Suppressor macrophage (primary cell): Measurements from ENCODE around the gene UBA52.
"Not testable (repeated sequence)": the region's sequence is repeated elsewhere in the genome, so short reads cannot be mapped to it uniquely, and the experiment has no call there.

ENCODE experiments used
- DNase-seq, 4 experiments: peaks; one replicate each; pipeline ENCODE4 v3.0.0-alpha.2; 2020 to 2022

The UBA52 gene

DNA sequence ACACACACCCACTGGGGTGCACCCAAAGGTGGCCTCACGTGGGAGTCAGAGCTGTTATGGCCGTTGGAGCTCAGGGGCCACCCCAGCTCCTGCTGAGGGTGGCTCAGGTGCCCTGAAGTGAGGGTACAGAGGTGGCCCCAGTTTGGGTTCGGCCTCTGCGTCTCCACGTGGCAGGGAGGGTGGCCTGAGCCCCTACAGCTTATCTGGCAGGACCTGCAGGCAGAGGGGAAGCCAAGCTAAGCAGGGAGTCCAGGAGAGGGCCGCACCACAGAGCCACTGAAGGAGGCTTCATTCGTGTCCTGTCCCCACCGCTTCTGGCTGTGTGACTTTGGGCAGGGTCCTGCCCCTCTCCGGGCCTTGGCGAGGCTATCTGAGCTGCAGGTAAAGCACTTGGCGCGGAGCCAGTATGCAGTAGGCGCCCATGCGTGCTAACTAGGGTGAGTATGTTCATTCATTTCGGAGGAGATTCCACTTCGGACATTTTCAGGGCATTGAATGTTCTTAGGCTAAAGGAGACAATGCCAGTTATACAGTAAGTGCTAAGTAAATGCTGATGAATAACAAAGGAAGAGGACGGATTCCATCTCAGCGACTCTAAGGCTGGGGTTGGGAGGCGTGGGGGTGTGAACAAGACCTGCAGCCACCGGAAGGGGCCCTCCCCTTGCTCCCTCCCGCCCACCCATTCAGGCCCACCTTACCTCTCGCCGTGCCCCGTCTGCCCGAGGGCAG lies 21.9 kb downstream of the UBA52 start:
- no peak for DNase-seq

DNA sequence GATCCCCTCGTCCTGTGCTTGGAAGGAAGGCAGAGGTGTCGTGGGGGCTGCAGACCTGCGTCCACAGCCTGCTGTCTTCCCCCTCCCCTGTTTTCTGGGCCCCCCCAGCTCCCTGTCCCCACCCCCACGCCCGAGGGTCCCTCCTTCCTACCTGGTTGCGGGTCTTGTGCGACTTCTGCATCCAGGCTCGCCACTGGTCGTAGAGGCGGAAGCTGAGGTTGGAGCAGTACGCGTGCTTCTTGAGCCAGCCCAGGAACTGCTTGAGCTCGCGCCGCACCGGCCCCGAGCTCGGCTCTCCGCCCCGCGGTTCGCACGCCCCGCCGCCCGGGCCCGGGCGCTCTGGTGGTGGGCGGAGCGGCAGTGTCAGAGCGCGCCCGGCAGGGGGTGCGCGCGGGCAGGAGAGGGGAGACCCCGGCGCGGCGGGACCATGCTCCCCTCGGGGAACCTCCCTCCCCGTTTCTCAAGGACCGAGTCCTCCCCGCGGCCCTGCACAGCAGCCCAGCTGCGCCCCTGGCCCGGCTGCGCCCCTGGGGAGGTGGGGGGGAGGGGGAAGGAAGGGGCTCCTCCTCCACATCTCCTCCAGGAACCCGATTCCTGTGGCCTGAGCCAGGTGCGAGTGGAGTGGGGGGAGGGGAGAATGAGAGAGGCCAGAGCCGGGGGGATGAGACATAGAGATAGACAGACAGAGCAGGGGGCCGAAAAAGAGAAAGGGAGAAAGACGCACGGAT lies 22.6 kb downstream of the UBA52 start:
- DNase-seq = peak; percentile 85 to 93 (median 87)

DNA sequence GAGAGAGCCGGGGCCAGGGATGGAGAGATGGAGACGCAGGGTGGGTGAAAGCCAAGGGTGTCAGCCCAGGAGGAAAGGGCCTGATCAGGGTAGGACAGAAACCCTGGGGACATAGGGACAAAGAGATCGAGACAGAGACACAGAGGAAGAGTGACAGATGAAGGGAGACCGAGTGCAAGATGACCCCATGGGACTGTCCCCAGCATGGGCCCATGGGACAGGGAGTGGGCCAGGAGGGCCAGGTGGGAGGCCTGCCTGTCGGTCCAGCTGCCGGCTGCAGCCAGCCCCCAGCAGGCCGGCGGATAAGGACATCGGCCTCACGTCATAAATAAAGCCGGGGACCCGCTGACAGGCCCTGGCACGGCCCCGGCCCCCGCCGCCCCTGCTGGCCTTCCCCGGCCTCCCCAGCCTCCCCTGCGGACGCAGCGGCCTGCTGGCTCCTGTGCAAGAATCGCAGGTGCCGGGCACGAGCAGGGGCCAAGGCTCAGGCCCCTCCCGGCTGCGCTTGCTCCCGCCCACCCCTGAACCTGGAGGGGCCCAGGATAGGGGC lies 23.2 kb downstream of the UBA52 start:
- no peak for DNase-seq

DNA sequence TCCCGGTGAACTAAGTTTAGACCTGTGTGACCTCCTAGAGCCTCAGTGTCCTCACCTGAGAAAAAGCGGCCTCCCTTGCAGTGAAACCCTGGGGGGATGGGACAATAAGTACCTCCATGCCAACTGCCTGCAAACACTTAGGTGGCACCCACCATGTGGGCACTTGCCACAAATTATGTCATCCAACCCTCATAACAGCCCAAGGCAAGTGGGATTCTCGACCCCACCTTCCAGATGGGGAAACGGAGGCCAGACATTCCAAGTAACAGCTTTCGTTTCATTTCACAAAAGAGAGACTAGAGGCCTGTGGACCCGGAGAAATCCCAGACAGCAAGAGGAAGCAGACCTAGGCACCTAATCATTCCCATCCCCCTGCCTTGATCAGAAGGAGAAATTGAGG lies 23.8 kb downstream of the UBA52 start:
- no peak for DNase-seq

DNA sequence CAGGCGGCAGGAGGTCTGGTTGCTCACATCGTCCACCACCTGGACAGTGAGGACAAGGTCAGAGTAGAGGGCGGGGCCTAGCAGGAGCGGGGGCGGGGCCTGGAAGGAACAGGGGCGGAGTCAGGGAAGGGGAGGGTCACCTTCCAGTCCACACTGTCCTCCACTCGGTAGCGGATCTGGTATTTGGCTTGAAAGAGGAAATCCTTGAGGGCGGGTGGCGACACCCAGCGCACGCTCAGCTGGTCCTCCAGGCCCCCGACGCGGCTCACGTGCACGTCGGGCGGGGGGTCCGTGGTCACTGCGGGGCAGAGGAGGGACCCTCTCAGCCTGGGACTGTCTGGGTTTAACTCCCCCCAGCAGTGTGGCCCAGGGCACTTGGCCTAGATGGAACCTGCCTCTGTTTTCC lies 25.1 kb downstream of the UBA52 start:
- peak; percentile 70 to 86 (median 82) for DNase-seq

DNA sequence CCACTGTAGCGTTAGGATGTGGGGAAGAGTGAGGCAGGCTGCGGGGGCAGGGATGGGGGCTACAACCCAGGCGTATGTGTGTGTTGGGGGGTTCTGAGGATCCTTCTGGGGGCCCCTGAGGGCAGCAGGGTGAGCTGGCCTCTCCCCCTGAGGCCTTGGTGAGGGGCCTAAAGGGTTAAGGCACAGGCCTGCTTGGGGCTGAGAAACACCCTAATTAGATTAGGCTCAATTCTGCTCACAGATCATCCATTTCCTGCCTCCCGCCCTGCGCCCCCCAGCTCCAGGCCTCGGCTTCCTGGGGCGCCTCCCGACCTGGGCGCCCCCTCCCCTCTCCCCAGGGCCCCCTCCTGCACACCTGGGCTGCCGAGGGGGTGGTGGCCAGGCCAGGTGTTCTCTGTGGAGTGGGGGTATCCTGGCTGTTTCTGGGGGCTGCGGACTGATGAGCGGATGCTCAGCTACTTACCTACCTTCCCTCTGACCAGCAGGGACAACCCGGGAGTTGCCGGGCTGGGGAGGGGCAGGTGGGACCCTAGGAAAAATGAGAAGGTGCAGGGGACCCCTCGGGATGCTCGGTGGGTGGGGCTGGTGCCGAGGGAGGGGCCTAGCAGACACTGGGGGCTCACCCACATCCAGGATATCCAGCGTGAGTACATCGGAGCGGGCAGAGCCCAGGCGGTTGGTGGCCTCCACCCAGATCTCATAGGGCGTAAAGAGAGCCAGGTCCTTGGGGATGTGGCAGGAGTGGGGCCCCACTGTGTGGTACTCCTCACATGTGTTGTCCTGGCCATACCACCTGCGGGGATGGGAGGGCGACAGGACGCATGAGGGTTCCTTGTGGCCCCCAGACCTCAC lies 26.4 kb downstream of the UBA52 start:
- DNase-seq = no peak

DNA sequence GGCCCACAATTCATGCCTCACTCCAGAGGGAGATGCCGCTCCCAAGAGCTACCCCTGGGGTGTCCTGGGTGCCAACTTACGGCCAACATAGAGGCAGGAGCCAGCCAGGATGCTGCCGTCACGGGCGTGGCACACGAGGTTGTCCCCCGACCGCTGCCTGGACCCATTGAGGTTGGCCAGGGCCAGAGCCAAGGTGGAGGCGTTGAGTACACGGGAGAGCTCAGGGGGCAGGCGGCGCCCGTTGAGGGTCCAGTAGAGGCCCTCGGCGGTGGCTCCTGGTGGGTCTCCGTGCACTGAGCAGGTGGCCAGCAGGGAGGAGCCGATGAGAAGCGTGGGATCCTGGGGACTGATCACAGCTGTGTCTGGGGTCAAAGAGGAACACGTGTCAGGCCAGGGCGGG lies 27.8 kb downstream of the UBA52 start:
- DNase-seq = no peak

DNA sequence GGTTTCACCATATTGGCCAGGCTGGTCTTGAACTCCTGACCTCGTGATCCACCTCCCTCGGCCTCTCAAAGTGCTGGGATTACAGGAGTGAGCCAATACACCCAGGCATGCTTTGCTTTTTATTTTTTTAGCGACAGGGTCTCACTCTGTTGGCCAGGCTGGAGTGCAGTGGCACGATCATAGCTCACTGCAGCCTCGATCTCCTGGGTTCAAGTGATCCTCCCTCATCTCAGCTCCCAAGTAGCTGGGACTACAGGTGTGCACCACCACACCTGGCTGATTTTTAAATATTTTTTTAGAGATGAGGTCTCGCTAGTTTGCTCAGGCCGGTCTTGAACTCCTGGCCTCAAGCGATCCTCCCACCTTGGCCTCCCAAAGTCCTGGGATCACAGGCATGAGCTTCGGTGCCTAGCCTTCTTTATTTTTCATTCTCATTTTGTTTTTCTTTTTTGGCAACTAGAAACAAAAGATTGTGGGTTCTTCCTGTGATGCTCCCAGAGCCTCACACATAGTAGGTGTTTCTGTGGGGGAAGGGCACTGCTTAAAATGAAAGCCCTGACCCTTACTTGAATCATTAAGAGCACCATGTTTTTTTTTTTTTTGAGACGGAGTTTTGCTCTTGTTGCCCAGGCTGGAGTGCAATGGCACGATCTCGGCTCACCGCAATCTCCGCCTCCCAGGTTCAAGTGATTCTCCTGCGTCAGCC lies 29.2 kb downstream of the UBA52 start:
- DNase-seq = not testable (repeated sequence)

DNA sequence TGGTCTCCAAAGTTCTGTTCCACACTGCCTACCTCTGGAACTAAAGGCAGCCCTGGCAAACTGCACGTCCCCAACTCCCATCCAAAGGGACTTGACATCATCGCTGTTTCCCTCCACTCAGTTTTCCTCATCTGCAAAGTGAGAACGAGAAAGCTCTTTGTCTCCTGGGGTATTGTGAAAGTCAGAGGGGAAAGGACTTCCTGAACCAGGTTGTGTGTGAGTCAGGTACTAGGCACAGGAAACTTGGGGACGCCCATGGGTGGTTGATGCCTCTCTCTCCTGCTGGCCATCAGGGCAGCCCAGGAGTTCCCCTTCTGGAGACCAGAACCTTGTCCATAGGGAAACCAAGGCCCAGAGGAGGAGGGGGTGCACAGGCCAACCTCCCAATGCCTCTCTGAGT lies 30.2 kb downstream of the UBA52 start:
- DNase-seq = no peak

DNA sequence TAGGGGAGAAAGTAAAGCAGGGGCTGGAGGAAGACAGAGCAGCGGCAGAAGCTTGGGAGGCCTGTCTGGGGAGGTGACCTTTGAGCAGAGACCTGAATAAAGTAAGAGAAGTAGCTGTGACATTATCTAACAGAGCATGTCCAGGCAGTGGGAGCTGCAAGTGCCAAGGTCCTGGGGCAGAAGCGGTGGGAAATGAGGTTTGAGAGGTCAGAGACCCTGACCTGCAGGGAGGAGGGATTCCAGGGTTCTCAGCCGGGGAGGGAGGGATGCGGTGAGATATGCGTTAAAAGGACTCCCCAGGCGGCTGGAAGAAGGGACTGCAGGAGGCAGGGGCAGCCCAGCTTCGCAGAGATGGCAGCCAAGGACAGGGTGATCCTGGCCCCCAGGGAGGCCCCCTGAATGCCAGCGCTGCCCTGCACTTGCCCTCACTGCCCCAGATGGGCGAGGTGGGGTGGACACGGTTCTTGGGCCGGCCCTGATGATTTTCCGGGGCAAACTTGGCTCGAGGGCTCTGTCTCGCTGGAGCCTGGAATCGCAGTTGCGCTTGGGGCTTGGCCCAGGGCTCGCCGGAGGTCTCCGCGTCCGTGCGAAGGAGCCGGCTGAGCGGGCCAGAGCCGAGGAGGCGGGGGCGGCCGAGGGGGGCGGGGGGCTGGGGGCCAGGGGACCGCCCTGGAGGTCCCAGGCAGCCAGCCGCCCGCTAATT lies 31.7 kb downstream of the UBA52 start:
- DNase-seq = peak in 3 of 4 experiments; percentile 26 to 59 (median 39)

DNA sequence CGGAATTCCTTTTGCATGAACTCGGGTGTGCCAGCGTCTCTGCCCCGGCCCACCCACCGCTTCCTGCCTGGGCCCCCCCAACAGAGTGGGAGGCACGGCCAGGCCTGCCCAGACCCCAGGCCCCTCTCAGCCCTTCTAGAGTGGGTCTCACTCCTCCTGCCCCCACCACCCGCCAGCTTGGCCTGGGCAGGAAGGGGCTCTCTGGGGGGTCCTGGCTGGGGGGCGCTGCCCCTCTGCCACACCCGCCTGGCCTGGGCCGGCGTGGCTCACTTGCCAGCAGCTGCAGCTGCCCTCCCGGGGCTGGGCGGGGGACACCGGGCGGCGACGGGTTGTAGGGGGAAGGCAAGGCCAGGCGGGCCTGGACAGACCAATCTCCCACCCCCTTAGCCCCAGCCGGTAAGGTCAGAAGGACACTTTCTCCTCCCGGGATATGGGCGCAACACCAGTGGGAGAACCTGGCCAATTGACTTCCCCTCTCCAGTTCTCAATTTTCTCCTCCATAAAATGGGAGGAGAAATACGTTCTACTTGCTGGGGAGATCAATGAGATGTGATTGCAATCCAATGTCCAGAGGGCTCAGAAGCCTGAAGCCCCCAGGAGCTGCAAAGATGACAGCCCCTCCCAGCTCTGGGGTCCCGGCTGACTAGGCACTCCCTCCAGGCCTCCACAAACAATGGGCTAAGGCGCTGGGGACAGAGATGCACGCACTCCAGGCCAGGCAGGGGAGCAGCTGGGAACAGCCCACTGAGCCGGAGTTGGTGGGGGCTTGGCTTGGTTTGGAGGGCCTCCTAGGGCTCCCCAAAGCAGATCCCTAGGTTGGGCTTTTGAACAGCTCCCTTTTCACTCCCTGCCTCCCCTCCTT lies 32.5 kb downstream of the UBA52 start:
- no peak for DNase-seq

DNA sequence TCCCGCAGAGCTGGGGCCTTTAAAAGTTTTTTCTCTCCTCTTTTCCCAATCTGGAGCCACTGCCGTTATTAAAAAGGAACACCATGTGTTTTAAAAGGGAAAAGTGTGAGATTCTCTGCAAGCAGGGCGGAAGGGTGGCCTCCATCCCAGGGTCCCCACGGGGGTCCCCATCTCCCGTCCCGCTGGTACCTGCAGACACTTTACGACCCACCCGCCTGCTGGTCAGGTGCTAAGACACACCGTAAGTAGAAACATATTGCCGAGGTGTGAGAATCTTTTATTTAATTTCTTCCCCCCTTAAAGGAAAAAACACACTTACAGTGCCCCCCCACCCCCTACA lies 33.1 kb downstream of the UBA52 start:
- no peak for DNase-seq

DNA sequence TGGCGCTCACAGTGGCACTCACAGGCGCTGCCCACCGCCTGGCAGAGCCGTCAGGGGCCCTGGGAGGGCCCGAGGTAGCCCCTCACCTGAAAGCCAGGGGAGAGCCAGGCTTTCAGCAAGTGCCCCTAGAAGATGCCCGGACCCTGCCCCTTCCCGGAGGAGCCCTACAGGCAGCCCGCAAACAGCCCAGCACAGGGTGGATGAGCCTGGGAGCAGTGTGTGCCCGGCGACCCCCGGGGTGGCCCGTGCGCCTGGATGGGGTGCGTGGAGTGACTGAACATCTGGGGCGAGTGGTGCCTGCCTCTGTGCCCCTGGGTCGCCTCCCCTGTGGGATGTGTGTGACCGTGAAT lies 33.5 kb downstream of the UBA52 start:
- DNase-seq = no peak

DNA sequence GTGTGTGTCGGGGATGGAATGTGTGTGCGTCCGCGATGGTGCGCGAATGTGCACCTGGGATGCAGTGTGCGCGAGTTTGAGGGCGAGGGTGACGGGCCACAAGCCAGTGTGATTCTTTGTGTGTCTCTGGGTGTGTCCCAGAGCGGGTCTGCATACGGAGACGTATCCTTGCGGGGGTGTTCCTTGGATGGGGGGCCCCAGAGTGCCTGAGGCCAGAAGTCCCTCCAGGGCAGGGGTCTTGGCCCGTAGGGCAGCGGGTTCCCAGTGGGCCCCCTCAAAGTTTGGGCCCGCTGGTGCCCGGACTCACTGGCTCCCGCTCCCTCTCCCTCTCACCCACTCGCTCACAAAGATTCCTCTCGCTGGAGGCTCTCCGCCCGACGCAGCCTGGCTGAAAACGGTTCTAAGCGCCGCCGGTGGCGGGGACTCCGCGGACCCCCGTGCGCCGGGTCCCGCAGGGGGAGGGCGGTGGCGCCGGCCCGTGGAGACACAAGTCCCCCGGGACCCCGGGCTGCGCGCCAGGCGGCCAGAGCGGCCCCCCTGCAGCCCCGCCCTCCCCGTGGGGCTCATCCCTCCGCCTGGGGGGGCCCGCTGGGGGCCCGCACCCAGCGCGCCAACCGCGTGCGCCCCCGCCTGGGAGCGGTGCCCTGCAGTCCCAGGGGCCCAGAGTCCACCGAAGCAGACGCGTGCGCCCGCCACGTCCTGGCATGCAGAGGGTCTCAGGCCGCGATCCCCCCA lies 34.1 kb downstream of the UBA52 start:
- DNase-seq = no peak

DNA sequence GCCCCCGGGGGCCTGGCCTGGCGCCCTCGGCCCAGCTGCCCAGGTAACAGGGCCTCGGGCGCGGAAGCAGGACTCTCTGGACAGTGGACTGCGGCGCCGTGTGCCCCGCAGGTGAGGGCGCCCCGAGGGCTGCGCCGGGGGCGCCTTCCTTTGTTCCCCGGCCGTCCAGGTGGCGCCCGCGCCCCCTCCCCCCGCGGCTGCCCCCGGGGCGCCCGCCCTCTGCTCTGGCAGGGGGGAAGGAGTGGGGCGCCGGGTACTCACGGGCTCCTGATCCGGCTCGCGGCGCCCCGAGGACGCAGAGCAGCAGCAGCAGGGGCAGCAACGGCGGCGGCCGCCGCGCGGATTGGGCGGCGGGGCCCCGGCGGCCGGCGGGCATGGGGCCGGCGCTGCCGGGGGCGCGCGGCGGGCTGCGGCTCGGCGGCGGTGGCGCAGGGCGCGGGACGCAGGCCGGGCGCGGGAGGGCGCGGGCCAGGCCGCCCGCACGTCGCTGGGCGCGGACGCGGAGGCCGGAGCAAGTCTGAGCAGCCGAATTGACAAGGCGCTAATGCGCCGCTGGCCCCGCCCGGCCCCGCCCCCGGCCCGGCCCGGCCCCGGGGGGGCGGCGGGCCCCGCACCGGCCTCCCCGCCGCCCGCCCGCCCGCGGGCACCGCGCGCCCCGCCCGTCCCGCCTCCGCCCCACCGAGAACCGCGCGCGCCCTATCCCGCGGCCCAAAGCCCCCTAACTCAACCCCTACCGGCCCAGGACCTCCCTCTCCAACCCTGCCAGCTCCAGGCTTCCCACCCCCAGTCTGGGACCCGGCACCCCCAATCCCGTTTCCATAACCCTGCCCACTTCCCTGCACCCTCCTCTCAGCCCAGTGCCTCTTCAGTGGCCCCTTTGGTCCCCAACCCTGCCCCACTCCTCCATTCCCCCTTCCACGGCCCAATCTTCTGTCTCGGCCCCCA lies 34.9 kb downstream of the UBA52 start, which contains the start of gene CRLF1:
Gene CRLF1 (minus strand): TSS at position 519 of the 945 bp plus-strand sequence. CDS start 143 bp downstream, at position 376.
- peak in 1 of 4 experiments; percentile 17 for DNase-seq

DNA sequence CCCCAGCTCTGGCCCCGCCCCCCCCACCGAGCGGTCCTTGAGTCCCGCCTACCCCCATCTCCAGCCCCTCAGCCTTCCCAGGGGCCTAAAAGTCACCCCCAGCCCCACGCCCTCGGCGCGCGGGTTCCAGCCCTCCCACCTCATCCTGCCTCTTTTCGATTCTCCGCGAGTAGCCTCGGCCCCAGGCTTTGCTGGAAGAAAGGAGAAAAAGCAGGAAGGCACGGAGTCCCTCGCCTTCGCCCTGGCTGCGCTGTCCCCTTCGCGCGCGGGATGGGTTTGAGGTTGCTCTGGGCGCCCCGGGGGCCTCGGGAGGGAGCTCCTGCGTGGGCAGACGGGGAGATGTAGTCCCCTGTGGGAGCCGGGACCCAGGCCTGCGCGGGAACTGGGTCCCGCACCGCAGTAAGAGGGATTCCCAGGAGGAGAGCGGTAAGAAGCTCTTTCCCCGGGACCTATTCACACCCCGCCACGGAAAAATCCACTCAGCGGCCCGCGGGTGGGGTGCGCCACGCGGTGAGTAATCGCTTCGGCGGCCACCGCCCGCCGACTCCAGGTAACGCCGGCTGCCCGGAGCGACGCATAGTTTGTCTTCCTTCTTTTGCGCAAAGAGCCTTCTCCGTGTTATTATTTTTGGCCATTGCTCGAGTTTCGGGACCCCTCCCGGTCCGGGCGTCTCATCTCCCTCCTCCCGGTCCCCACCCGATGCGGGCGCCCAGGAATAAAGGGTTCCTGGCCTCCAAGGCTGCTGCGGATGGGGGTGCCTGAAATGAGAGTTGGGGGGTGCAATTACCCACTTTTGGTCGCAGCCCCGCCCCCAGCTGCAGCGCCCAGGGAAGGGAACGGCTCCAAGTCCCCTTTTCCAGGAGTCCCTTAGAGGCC lies 35.8 kb downstream of the UBA52 start:
- DNase-seq = peak in 1 of 4 experiments; percentile 40

DNA sequence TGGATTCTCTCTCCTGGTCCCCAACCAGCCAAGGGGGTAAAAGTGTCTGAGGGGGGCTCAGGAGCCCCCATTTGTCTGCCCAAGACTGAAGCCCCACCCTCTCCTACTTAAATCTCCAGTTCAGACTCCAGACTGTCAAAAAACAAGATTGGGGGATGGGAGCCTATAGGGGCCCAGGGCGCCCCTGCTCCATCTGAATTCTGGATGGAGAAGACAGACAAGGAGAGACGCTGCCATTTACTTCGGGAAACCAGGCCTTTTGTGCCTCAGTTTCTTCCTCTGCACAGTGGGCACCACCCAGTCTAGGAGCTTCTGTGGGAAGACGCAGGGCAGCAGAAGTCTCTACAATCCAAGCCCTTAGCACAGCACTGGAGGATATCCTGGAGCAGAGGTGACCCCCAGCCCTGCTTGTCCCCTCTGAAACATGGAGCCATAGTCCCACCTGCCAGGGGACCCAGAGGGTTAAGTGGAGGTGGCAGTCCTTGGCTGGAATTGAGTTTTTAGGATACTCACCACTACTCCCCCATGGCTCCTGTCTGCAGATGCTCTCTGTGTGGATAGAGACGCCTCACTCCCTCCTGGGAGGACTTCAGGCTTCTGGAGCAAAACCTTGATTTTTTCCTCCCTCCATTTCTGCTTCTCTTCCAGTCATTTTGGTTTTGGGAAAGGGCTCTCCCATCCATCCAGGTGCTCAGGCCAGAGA lies 36.6 kb downstream of the UBA52 start:
- DNase-seq = no peak
